ENCODE results near the gene SARS2.
A peak's percentile ranks its signal among the peaks of the same experiment; 100 is the strongest.
"Not testable (repeated sequence)": the region's sequence is repeated elsewhere in the genome, so short reads cannot be mapped to it uniquely, and the experiment has no call there.

The SARS2 gene

DNA sequence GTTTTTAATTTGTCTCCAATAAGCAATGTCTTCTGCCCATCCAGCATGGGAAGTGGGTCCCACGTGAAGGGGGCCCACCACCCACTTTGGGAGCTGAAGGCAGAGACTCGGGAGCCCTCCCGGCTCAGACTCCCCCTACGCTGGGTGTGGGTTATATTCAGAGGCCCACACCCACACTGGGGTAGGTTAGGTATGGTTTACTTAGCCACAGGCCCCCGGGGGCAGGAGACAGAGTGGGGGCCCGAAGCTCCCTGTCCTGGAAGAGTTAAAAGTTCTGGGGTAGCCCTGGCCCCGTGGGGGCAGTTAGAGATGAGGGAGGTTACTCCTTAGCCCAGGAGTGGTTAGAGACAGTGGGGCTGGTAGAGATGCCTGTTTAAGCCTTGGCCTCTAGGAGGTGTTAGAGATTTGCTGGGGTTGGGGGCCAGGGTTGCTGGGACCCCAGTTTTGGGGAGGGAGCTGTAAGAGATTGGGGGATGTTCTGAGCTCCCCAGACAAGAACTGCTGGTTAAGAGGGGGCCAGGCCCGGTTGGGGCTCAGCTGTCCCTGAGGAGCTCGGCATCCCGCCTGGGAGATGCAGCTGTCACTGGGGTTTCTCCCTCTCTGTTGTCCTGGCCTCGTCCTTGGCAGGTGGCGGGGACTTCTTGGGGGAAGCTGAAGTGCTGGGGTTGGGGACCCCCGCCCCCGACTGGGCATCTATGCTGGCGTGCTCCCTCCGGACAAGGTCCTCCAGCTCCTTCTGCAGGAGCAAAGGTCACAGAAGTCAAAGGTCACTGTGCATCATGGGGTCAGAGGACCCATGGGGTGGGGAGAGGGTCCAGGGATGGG lies 51.8 kb downstream of the SARS2 start:
- in situ Hi-C loops (cut with HindIII; ENCODE audit: low pct_ligation_motif_present, low pct_unique_long_range_greater_than_20kb, low sequenced_read_pairs), result no loop called here
- DNase-seq, result no peak

DNA sequence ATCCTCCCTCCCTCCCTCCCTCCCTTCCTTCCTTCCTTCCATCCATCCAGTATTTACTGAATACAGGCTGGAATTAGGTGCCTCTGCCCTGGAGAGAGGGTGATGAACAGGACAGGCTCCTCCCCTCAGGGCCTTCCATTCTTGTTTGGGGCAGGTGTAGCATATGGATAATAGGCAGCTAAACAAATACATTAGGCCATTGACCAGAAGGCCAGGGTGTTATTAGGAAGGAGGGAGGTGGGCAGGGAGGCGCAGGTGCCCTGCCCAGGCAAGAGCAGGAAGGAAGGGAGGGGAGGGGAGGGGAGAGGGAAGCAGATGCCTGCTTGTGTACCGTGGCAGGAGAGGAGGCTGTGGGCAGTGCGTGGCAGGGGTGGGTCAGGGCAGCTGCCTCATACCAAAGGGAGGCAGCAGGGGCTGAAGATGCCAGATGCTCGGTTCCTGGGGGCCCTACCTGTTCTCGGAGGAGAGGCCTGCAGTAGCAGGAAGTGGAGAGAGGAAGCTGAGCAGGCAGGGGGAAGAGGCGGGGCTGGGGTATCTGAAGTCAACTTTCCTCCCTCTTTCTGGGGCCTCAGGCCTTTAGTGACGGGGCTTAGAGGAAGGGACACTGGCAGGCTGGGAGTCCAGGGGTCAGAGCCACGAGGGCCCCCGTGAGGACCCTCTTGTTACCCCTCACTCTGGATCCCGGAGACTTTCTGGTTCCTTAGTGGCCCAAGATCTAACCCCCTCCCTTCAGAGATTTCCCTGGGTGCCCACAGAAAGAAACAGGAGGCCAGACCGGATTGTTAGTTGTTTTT lies 52.6 kb downstream of the SARS2 start, which contains the start of gene RINL:
RINL (minus strand) TSS at position 495 of the 794 bp plus-strand sequence. CDS start 1,533 bp downstream, outside the sequence.
- in situ Hi-C loops (cut with HindIII; ENCODE audit: low pct_ligation_motif_present, low pct_unique_long_range_greater_than_20kb, low sequenced_read_pairs), result no loop called here
- no peak for DNase-seq

DNA sequence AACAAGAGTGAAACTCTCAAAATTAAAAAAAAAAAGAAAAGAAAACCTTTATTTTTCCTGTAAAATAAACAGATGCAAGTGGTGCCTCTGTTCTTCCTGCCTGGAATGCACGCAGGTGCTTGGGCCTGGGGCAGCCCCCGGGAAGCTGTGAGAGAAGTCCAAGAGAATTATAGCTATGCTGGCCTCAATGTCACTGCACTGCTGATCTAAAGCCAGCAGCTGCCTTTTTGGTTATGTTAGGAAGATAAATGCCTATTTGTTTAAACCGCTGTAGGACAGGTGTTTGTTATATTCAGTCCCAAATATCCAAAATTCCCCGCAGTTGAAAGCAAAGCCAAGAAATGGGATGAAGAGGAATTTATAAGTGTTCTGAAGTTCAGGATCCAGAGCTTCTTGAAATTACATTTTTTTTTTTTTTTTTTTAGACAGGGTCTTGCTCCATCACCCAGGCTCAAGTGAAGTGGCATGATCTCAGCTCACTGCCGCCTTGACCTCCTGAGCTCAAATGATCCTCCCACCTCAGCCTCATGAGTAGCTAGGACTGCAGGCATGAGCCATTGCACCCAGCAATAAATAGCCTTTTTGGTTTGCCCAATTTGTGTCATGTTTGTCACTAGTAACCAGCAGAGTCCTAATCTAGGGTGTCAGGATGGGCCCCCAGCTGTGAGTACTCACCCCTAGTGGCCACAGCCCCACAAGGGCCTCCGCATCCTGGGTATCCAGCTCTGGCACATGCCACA lies 54.7 kb downstream of the SARS2 start:
- DNase-seq, result no peak
- in situ Hi-C loops (cut with HindIII; ENCODE audit: low pct_ligation_motif_present, low pct_unique_long_range_greater_than_20kb, low sequenced_read_pairs), result no loop called here

DNA sequence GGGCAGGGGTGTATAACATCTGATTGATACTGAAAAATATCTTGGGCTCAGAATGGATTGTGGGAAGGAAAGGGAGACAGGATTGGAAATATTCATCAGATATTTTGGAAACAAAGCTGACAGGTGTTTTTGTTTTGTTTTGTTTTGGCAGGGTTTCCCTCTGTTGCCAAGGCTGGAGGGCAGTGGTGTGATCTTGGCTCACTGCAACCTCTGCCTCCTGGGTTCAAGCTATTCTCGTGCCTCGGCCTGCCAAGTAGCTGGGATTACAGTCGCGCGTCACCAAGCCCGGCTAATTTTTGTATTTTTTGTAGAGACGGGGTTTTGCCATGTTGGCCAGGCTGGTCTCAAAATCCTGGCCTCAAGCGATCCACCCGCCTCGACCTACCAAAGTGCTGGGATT lies 57.2 kb downstream of the SARS2 start:
- DNase-seq; in situ Hi-C loops (cut with HindIII; ENCODE audit: low pct_ligation_motif_present, low pct_unique_long_range_greater_than_20kb, low sequenced_read_pairs): not testable (repeated sequence)

DNA sequence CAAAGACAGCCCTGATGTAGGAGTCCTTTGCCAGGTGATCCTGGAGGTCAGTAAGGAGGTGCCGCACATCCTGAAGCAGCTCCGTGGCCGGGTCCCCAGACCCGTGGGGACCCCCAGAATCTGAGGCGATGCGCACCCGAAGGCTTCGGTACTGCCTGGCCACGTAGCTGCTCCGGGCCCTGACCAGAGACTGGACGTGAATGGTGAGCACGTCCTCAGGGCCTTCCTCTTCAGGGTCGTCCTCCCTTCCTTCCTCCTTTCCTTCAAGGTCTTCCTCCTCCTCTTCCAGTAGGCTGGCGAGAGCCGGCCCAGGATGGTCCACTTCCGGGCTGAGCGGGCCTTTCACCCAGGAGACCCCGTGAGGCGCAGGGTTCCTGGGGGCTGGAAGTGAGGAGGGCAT lies 60.0 kb downstream of the SARS2 start:
- DNase-seq, result no peak
- in situ Hi-C loops (cut with HindIII; ENCODE audit: low pct_ligation_motif_present, low pct_unique_long_range_greater_than_20kb, low sequenced_read_pairs), result no loop called here

DNA sequence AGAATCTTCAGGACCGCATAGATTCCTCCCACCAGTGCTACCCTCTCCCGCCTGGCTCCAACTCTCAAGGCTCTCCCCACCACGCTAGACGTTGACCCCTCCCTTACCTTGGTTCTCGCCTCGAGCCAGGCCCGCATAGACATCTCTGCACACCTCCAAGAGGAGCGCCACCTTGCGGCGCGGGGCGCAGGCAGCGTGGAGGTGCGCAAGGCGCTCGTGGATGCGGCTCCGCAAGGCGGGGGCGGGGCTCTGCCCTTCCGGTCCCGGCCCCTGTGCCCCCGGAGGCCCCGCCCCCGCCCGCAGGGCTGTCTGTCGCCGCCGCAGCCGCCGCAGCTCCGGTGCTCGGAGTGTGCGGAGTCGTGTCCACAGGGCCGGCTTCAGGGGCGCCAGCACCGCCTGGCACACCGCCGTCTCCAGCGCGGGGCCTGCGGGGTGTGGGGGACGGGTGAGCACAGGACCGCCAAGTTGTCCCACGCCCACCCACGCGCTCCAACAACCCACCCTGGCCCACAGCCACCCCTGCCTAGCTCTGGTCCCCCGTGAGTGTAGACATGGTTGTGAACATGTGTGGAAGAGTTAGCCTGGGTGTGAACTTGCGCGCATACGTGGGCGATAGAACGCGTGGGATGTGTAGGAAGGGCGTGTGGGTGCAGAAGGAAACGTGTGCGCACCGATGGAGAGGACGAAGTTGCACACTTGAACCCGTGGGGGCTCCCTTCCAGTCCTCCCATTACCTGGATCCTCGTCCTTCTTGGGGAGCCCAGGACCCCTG lies 60.5 kb downstream of the SARS2 start:
- peak; percentile 69 for DNase-seq
- in situ Hi-C loops (cut with HindIII; ENCODE audit: low pct_ligation_motif_present, low pct_unique_long_range_greater_than_20kb, low sequenced_read_pairs), result no loop called here

DNA sequence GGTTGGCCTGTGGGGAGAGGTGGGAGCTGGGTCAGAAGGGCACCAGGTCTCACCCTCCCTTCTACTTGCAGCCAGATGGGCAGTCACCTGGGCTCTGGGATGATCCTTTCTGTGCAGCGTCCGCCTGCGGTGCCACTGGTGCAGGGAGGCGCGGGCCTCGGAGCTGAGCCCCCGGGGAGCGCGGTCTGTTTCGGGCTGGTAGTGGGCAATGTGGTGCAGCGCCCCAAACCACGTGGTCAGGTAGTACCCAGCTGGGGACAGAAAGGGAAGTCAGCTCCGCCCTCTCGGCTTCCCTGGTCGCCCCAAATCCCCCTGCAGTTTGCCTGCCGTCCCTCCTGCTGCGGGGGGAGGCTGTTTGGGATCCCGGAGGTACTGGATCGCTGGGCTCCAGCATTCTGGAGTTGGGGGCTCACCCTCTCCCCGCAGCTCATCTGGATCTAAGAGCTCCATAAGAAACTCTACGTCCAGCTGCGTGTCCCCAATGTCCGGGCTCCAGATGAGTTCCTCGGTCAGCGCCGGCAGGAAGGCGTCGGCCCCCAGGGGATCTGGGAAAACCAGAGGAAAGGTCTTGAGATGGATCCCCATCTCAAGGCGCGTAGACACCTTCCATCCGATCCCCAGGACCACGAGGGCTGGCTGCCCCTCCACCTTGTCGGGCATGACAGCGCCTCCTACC lies 61.3 kb downstream of the SARS2 start:
- in situ Hi-C loops (cut with HindIII; ENCODE audit: low pct_ligation_motif_present, low pct_unique_long_range_greater_than_20kb, low sequenced_read_pairs), result no loop called here
- DNase-seq, result no peak

DNA sequence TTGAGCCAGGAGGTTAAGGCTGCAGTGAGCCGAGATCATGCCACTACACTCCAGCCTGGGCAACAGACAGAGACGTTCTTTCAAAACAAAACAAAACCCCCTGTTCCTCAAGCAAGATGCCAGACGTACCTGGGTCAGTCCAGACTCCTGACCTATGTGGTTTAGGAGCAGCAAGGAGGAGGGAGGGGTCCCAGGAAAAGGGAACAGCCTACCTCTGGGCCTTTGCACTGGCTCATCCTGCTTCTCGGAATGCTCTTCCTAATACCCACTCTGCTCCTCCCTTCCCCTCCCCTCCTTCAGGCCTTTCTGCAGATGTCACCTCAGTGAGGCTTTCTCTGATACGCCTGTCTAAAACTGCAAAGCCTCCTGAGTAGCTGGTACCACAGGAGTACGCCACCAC lies 62.0 kb downstream of the SARS2 start:
- in situ Hi-C loops (cut with HindIII; ENCODE audit: low pct_ligation_motif_present, low pct_unique_long_range_greater_than_20kb, low sequenced_read_pairs), result no loop called here

DNA sequence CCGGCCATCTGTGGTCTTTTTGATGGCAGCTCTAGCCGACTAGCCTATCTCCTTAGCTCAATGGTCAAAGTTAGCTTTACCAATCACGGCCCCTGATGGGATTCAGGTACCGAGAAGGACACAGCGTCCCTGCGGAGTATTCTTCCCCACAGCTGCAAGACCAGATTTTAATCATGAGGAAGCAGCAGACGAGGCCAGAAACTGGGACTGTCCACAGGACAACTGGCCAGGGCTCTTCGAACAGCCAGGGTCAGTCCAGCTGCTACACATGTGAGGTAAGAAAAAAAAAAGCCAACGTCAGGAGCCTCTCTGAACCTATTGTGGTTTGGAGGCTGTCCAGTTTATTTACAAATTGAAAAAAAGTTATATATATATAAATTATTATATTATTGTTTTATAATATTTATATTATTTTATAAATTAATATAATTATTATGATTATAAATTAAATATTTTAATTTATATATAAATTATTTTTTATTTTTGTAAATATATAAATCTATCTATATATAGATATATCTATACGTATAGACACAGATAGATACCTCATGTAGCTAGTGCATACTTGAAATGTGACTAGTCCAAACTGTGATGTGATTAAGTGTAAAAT lies 63.3 kb downstream of the SARS2 start:
- in situ Hi-C loops (cut with HindIII; ENCODE audit: low pct_ligation_motif_present, low pct_unique_long_range_greater_than_20kb, low sequenced_read_pairs), result no loop called here
- DNase-seq, result no peak

More for the DNA sequence above, 62.0 kb downstream of the SARS2 start:
- DNase-seq, result no peak
